Heart left ventricle (tissue), 16 donors: ENCODE data around the gene KDF1. TPM values are rescaled to one million over a fixed set of nuclear protein-coding genes. Genes with fewer than 3 reads are reported as not detected.

Source experiments
- ATAC-seq, 4 donors: fragments of 200-7000 bp; cut with Tn5 transposase; one replicate each; pipeline ENCODE4 v1.9.1; 2020 to 2022; ENCODE audit warnings: moderate library complexity in 4 of 4, mild to moderate bottlenecking in 3 of 4, moderate number of reproducible peaks in 1 of 4
- DNase-seq, 5 donors: peaks; one replicate each; pipeline ENCODE4 v3.0.0-alpha.2; 2020
- H3K27ac ChIP-seq, 12 donors: fragments of 200-600 bp; sonication (generic) in 4 of 12; one replicate each; pipeline versions ENCODE4 v1.5.0 to v1.8.0; 2016 to 2022; ENCODE audit warnings: mild to moderate bottlenecking in 2 of 12
- H3K27me3 ChIP-seq, 9 donors: fragments of 200-600 bp; sonication (generic) in 2 of 9; one replicate each; pipeline versions ENCODE4 v1.5.1 to v1.8.0; 2016 to 2022; ENCODE audit warnings: mild to moderate bottlenecking in 3 of 9
- H3K36me3 ChIP-seq, 9 donors: fragments of 200-600 bp; sonication (generic) in 2 of 9; one replicate each; pipeline versions ENCODE4 v1.5.0 to v1.8.0; 2018 to 2022; ENCODE audit warnings: mild to moderate bottlenecking in 2 of 9
- H3K4me1 ChIP-seq, 12 donors: fragments of 200-600 bp; sonication (generic) in 4 of 12; one replicate each; pipeline versions ENCODE4 v1.5.0 to v1.8.0; 2016 to 2022; ENCODE audit warnings: mild to moderate bottlenecking in 3 of 12
- H3K4me3 ChIP-seq, 12 donors: fragments of 200-600 bp; sonication (generic) in 4 of 12; one replicate each; pipeline versions ENCODE4 v1.5.0 to v1.8.0; 2017 to 2022; ENCODE audit warnings: mild to moderate bottlenecking in 9 of 12, moderate library complexity in 4 of 12
- H3K9me3 ChIP-seq, 12 donors: fragments of 200-600 bp; sonication (generic) in 4 of 12; one replicate each; pipeline versions ENCODE4 v1.5.0 to v1.8.0; 2016 to 2022; ENCODE audit warnings: mild to moderate bottlenecking in 1 of 12
- POLR2A ChIP-seq, 2 donors: fragments of 450-650 bp; IDR thresholded peaks; one replicate each; pipeline ENCODE4 v1.6.1; 2017; ENCODE audit warnings: antibody characterized with exemption in 2 of 2, mild to moderate bottlenecking in 2 of 2, moderate library complexity in 2 of 2
- WGBS, 4 donors: extraction: QIAGEN DNeasy Blood & Tissue Kit in 2 of 4; methylation state at CpG; one replicate each; pipeline versions ENCODE4 v1.1.5 to v1.1.7; 2013 to 2018; 5-methylcytosine and 5-hydroxymethylcytosine counted together
- intact Hi-C, 10 donors: fragments of 100-400 bp; cut with DNase I; formaldehyde crosslinking; loops; one replicate each; pipeline versions ENCODE4 v1.11.1 to v1.14.2; 2022
- long read RNA-seq, 3 donors: library from polyadenylated mRNA; unstranded; transcript quantifications; one replicate each; pipeline ENCODE4 v2.0.0, GENCODE V29; 2020 to 2021
- polyA plus RNA-seq, 2 donors: library from polyadenylated mRNA; stranded (reverse); fragments of 200-250 nt; gene quantifications; one replicate each; pipeline ENCODE4 v1.2.3, GENCODE V29; 2013
- total RNA-seq, 9 donors: library from RNA; depleted of rRNA in 2 of 9; stranded (reverse); fragments of >200 nt in 2 of 9; fragmentation: NEBNext Ultra II Directional in 3 of 9; extraction: Animal tissue kit (Norgen Biotek cat#: 25700) in 3 of 9; gene quantifications; one replicate each; pipeline versions ENCODE4 v1.1.0 to v1.2.4, GENCODE V29; 2016 to 2023
- TF ChIP-seq, protein P1 (sequence below), 12 donors: fragments of 200-600 bp; sonication (generic) in 4 of 12; IDR thresholded peaks; one replicate each; pipeline versions ENCODE4 v1.5.0 to v1.8.0; 2018 to 2022; ENCODE audit warnings: antibody characterized with exemption in 12 of 12, mild to moderate bottlenecking in 5 of 12
- donor health status: ischemic (EF 13 %, LVEDD 7.1; RV severe dilation, severe dysfunction).
- donor health status: healthy with polysubstance abuse.
- donor health status: DM: no; HTN: yes; CAD: no.
- donor health status: DM: no; HTN: no; CAD: no.
- donor health status: ischemic (EF 25% LVEDD 6.9; RV normal size, moderate dysfunction).
- donor health status: ischemic (EF 25% LVEDD 5.7; RV mildly dilated, moderate dysfunction).
- donor health status: healthy.
- donor health status: DM: yes; HTN: yes; CAD: no.
- donor health status: ischemic (EF 35%, LVEDD 5.7; RV mildly dilated, moderate dysfunction).
- donor health status: nonischemic (EF 11% LVEDD 7.7; RV severe dilation, severe dysfunction).
- donor health status: DM: yes; HTN: yes; CAD: no.
- donor health status: PGD.
- donor health status: ischemic (EF 29% LVEDD 5.4; RV normal size, mild dysfunction).
- donor health status: nonischemic (EF 23%, LVEDD 6.1; RV moderate dilation, normal function).

The KDF1 gene, protein sequence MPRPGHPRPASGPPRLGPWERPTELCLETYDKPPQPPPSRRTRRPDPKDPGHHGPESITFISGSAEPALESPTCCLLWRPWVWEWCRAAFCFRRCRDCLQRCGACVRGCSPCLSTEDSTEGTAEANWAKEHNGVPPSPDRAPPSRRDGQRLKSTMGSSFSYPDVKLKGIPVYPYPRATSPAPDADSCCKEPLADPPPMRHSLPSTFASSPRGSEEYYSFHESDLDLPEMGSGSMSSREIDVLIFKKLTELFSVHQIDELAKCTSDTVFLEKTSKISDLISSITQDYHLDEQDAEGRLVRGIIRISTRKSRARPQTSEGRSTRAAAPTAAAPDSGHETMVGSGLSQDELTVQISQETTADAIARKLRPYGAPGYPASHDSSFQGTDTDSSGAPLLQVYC
- under 1 TPM in 2 of 9 donors, not detected in 7; 0.12 to 0.45 TPM for total RNA-seq
- under 1 TPM in 1 of 2 donors, not detected in 1; 0.03 TPM for polyA plus RNA-seq
- long read RNA-seq, donor 1, result 0 reads
- long read RNA-seq, donor 2, partial matches to known transcripts, result 1 of 2 reads
- long read RNA-seq, donor 2, other reads (novel, unspliced or antisense), result 1 of 2 reads
- long read RNA-seq, donor 3, result 0 reads

DNA sequence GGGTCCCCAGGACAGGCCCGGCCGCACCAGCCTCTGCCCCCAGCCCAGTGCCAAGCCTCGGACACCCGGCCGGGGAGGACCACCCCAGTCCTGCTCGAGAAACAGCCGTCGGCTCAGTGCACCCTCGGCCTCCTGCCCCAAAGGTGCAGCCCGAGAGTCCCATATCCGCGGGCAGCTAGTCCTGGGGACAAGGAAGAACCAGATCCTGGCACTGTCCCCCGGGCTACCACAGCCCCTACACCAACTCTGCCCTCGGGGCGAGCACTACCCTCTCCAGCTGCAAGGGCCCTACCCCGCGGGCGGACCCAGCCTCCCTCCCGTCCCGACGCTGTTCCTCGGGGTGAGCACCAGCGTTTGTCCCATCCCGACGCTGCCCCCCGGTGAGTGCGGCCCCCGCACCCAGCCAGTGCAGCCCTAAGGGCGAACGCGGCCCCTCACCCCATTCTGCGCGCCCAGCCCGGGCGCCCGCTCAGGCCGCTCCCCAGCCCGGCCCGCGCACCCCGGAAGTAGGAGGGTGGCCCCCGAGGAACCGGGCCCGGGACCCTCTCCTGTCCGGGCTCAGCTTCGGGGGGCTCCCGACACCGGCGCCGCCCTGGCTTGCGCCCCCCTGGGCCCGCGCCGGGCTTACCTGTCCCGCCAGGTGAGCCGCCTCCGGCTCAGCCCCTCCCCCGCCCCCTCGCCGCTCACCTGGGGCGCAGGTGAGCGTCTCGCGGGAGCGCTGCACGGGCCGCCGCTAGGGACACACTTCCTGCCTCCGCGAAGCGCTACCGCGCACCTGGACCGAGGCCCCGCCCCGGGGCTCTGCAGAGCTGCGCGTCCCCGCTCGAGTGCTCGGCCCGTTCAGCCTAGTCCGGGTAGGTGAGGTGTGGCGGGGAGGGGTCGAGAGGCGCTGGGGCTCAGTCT, at the start of gene KDF1:
TSS of gene KDF1 (minus strand) at position 747 of the 903 bp plus-strand sequence. CDS start 8,088 bp downstream, outside the sequence.
- WGBS, 4 donors, result 2% methylated on average over 31 to 86 of the region's 86 CpGs
- no peak within 1 kb of the TSS for H3K27ac ChIP-seq
- peaks cover 0 to 20% (median 6%) of the 10 kb centered on the region in 12 donors for H3K4me1 ChIP-seq
- H3K36me3 ChIP-seq, result no peaks in the 10 kb centered on the region
- peak in 1 of 5 donors; percentile 24 for DNase-seq
- peak in 2 of 4 donors; percentile 44 to 58 for ATAC-seq
- H3K4me3 ChIP-seq, result peak within 1 kb of the TSS; percentile 20 to 62 (median 41)
- peaks cover 9 to 63% (median 28%) of the 10 kb centered on the region in 9 donors for H3K27me3 ChIP-seq
- peaks cover 0 to 15% (median 3%) of the 10 kb centered on the region in 12 donors for H3K9me3 ChIP-seq
- intact Hi-C loops, result loop anchor here in 1 of 10 donors (10.0 kb wide), 1 partner anchor 135 kb away; no protein-coding TSS in a partner anchor
- TF ChIP-seq POLR2A (IDR thresholded peaks at IDR 0.05), result no peak
- TF ChIP-seq, protein P1, sequence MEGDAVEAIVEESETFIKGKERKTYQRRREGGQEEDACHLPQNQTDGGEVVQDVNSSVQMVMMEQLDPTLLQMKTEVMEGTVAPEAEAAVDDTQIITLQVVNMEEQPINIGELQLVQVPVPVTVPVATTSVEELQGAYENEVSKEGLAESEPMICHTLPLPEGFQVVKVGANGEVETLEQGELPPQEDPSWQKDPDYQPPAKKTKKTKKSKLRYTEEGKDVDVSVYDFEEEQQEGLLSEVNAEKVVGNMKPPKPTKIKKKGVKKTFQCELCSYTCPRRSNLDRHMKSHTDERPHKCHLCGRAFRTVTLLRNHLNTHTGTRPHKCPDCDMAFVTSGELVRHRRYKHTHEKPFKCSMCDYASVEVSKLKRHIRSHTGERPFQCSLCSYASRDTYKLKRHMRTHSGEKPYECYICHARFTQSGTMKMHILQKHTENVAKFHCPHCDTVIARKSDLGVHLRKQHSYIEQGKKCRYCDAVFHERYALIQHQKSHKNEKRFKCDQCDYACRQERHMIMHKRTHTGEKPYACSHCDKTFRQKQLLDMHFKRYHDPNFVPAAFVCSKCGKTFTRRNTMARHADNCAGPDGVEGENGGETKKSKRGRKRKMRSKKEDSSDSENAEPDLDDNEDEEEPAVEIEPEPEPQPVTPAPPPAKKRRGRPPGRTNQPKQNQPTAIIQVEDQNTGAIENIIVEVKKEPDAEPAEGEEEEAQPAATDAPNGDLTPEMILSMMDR (IDR thresholded peaks at IDR 0.05), result no peak

DNA sequence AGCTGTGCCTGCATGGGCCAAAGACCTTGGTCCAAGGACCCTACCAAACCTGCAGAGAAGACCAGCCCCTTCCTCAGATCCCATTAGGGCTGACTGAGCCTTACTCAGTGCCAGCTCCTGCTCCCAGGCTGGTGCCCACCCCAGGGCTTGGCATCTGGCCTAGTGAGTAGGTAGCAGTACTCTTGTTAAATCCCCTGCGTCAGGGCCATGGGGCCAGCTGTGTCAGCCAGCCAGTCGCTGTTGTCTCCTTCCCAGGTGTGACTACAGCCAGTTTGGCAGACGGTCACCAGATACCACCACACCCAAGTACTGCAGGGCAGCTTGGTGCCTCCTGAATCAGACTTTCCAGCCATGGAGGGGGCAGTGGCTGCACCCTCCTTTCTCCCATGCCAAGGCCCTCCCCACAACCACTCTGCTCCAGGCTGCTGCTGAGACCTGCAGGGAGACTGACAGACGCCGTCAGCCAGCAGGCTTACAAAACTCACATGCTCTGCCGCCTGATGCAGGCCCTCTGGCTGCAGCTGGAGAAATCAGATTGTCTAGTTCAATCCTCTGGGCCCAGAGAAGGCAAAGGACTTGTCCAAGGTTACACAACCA, 49.4 kb upstream of the KDF1 start:
- Histone ChIP-seq H3K27me3 (no peaks in the 10 kb centered on the region), H3K9me3 (no peaks in the 10 kb centered on the region), H3K27ac (peak overlapping the region; percentile 44 to 92 (median 77)), H3K36me3 (peaks cover 0 to 16% (median 0%) of the 10 kb centered on the region in 9 donors), H3K4me3 (peak overlapping the region in 1 of 12 donors; percentile 60), H3K4me1 (peaks cover 0 to 62% (median 19%) of the 10 kb centered on the region in 12 donors)
- ATAC-seq (peak in 3 of 4 donors; percentile 37 to 46 (median 43)), DNase-seq (peak in 4 of 5 donors; percentile 51 to 83 (median 68))
- TF ChIP-seq POLR2A (IDR thresholded peaks at IDR 0.05), result no peak
- TF ChIP-seq, protein P1 (IDR thresholded peaks at IDR 0.05), result peak in 1 of 12 donors; percentile 14
- intact Hi-C loops, result no loop called here
- WGBS, 4 donors, result 39 to 57% (median 46%) methylated on average over 3 to 6 of the region's 6 CpGs

DNA sequence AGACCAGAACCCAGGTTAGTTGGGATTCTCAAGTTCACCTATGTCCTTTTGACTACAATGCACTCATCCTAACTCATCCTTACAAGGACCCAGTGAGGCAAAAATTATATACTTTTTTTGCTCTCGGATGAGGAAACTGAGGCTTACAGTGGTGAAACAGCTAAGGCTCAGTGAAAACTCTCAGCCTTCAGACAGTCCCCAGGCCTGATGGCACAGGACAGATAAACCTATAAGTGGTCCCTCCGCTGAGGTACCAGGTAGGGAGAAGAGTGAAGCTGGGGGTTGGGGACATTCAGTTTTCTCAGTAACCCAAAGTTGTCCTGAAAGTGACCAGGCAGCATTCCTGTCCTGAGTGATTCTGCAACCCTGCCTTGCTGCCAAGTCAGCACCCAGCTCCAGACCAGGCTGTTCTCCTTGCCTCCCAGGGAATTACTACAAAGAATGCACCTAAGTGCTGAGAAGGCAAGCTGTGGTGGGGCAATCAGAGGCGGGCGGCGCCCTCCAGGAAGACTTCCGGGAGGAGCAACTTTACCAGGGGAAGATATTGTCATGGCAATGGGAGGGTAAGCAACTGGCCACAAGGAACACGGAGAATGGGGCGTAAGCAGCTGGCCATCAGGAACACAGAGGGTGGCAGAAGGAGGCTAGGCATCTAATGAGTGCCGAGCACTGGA, 47.8 kb upstream of the KDF1 start:
- peaks cover 0 to 65% (median 25%) of the 10 kb centered on the region in 12 donors for H3K4me1 ChIP-seq
- ATAC-seq (no peak), DNase-seq (peak in 1 of 5 donors; percentile 47)
- no peaks in the 10 kb centered on the region for H3K9me3 ChIP-seq
- H3K27ac ChIP-seq, result peak overlapping the region in 8 of 12 donors; percentile 20 to 92 (median 48)
- WGBS, 4 donors, result 63 to 75% (median 74%) methylated on average over 9 of the region's 9 CpGs
- TF ChIP-seq, protein P1 (IDR thresholded peaks at IDR 0.05), result no peak
- no peak for TF ChIP-seq POLR2A (IDR thresholded peaks at IDR 0.05)
- H3K27me3 ChIP-seq, result no peaks in the 10 kb centered on the region
- H3K36me3 ChIP-seq, result peaks cover 0 to 16% (median 0%) of the 10 kb centered on the region in 9 donors
- intact Hi-C loops, result no loop called here
- no peak overlapping the region for H3K4me3 ChIP-seq
